Activated T-cell treated with anti-CD3 and anti-CD28 coated beads for 48 hours (primary cell): ENCODE measurements around the gene TBC1D26.
A peak's percentile ranks its signal among the peaks of the same experiment; 100 is the strongest.
"Not testable (repeated sequence)": the region's sequence is repeated elsewhere in the genome, so short reads cannot be mapped to it uniquely, and the experiment has no call there.

ENCODE experiments used
- DNase-seq: peaks from one replicate; pipeline ENCODE4 v3.0.0-alpha.2; 2020; ENCODE audit warnings: low read depth

TBC1D26 gene

GRCh38 chr17:15744074-15744676 is 12.1 kb downstream of the TBC1D26 start:
- DNase-seq: no peak

- DNase-seq: no peak
These were observed 12.8 kb downstream of the TBC1D26 start for GRCh38 chr17:15744885-15745284.

- DNase-seq: not testable (repeated sequence)
These were observed 17.3 kb downstream of the TBC1D26 start for GRCh38 chr17:15749403-15749802.

GRCh38 chr17:15768865-15769533 is 36.9 kb downstream of the TBC1D26 start:
- not testable (repeated sequence) for DNase-seq

- DNase-seq: not testable (repeated sequence)
These were observed 38.6 kb downstream of the TBC1D26 start for GRCh38 chr17:15770679-15771078.

GRCh38 chr17:15776871-15777270 is 44.8 kb downstream of the TBC1D26 start:
- no peak for DNase-seq

- DNase-seq: no peak
These were observed 45.2 kb downstream of the TBC1D26 start for GRCh38 chr17:15777297-15777696.

- DNase-seq: no peak
These were observed 45.6 kb downstream of the TBC1D26 start for GRCh38 chr17:15777717-15778116.

- no peak for DNase-seq
These were observed 47.0 kb downstream of the TBC1D26 start for GRCh38 chr17:15779119-15779518.

- DNase-seq: no peak
These were observed 48.1 kb downstream of the TBC1D26 start for GRCh38 chr17:15780188-15780587.

GRCh38 chr17:15782866-15783265 is 50.8 kb downstream of the TBC1D26 start:
- DNase-seq: peak; percentile 1

GRCh38 chr17:15783461-15783860 is 51.4 kb downstream of the TBC1D26 start:
- no peak for DNase-seq

GRCh38 chr17:15784351-15784750 is 52.3 kb downstream of the TBC1D26 start:
- DNase-seq: not testable (repeated sequence)

- DNase-seq: not testable (repeated sequence)
These were observed 55.4 kb downstream of the TBC1D26 start for GRCh38 chr17:15787363-15788075.

- DNase-seq: not testable (repeated sequence)
These were observed 56.3 kb downstream of the TBC1D26 start for GRCh38 chr17:15788365-15788764.
